ENCODE results near the gene NDST3. TPM values are rescaled to one million over a fixed set of nuclear protein-coding genes. Genes with fewer than 3 reads are reported as not detected.

NDST3 gene
- total RNA-seq, 4 donors from 2014 or later, result 0.11 to 2.4 (median 0.71) TPM

DNA sequence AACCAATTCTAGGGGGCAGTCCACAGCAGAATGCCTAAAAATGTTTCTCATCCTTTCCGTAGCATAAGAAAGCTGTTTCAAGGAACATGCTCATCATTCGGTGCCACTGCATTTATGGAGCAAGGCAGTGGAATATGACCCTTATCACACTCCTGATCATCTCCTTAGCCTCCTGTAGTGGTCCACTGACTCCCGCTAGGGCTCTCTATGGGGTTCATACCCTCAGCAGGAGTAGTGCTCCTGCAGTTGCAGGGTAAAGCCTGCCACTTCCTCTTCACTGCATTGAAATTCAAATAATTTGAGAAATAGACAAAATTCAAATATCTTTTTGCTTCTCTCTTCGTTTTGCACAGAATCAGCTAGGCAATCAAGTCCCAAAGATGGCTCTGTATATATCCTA lies 107.0 kb downstream of the NDST3 start:
- Histone ChIP-seq H3K4me3 (replicated peaks in 1 of 3) (no peak overlapping the region), H3K27ac (no peak overlapping the region), H3K27me3 (no peaks in the 10 kb centered on the region), H3K36me3 (no peaks in the 10 kb centered on the region), H3K4me1 (no peaks in the 10 kb centered on the region), H3K9me3 (no peaks in the 10 kb centered on the region)
- TF ChIP-seq POLR2A (IDR thresholded peaks at IDR 0.05), result no peak
- TF ChIP-seq, protein P1, sequence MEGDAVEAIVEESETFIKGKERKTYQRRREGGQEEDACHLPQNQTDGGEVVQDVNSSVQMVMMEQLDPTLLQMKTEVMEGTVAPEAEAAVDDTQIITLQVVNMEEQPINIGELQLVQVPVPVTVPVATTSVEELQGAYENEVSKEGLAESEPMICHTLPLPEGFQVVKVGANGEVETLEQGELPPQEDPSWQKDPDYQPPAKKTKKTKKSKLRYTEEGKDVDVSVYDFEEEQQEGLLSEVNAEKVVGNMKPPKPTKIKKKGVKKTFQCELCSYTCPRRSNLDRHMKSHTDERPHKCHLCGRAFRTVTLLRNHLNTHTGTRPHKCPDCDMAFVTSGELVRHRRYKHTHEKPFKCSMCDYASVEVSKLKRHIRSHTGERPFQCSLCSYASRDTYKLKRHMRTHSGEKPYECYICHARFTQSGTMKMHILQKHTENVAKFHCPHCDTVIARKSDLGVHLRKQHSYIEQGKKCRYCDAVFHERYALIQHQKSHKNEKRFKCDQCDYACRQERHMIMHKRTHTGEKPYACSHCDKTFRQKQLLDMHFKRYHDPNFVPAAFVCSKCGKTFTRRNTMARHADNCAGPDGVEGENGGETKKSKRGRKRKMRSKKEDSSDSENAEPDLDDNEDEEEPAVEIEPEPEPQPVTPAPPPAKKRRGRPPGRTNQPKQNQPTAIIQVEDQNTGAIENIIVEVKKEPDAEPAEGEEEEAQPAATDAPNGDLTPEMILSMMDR (IDR thresholded peaks at IDR 0.05), result no peak
- intact Hi-C loops (cut with DNase I), result no loop called here
- whole genome bisulfite sequencing, 2 donors, result 61 to 78% methylated on average over 3 to 4 of the region's 4 CpGs
- no peak for DNase-seq

DNA sequence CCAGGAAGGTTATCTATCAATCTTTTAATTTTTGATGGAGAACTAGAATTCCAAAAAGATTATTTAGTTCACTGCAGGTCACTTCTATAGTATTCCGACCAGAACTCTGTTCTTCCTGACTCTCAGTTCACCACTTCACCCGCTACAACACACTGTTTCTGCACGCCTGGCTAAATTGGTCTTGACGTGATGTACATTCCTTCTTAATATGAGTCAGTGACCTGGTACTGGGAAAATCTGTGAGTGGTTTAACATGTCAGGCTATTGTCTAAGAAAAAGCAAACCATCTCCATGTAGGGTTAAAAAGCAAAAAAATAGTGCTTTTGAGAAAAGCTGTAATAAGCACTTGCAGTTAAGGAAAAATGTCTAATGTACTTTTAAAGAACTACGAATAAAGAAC lies 120.4 kb downstream of the NDST3 start:
- WGBS, 2 donors, result 70 to 76% methylated on average over 5 of the region's 5 CpGs
- H3K36me3 ChIP-seq, result no peaks in the 10 kb centered on the region
- no peaks in the 10 kb centered on the region for H3K9me3 ChIP-seq
- TF ChIP-seq POLR2A (IDR thresholded peaks at IDR 0.05), result no peak
- TF ChIP-seq, protein P1 (IDR thresholded peaks at IDR 0.05), result no peak
- intact Hi-C loops (cut with DNase I), result no loop called here
- H3K4me1 ChIP-seq, result no peaks in the 10 kb centered on the region
- H3K27me3 ChIP-seq, result no peaks in the 10 kb centered on the region
- H3K4me3 ChIP-seq (replicated peaks in 1 of 3), result no peak overlapping the region
- no peak overlapping the region for H3K27ac ChIP-seq
- no peak for DNase-seq

DNA sequence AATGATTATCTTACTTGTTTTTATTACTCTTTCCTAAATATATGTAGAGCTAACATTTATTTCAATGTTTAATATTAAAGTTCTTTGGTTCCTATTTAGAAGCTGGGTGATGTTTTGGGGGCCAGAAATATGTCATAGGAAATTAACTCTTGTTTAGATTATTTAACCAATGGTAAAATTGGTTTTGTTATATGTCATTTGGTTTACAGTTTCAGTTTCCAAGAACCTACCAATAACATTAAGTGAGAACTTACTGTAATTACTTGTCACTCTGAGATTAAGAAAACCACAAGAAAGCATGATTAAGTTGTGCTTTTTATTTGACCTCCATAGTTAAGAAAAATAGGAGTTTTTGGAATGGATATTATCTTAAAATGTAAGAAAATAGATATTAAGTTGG lies 121.2 kb downstream of the NDST3 start:
- no peaks in the 10 kb centered on the region for H3K9me3 ChIP-seq
- no peak overlapping the region for H3K27ac ChIP-seq
- H3K27me3 ChIP-seq, result no peaks in the 10 kb centered on the region
- TF ChIP-seq, protein P1 (IDR thresholded peaks at IDR 0.05), result no peak
- no peak for TF ChIP-seq POLR2A (IDR thresholded peaks at IDR 0.05)
- H3K4me3 ChIP-seq (replicated peaks in 1 of 3), result no peak overlapping the region
- no peaks in the 10 kb centered on the region for H3K4me1 ChIP-seq
- DNase-seq, result no peak
- intact Hi-C loops (cut with DNase I), result no loop called here
- no peaks in the 10 kb centered on the region for H3K36me3 ChIP-seq

DNA sequence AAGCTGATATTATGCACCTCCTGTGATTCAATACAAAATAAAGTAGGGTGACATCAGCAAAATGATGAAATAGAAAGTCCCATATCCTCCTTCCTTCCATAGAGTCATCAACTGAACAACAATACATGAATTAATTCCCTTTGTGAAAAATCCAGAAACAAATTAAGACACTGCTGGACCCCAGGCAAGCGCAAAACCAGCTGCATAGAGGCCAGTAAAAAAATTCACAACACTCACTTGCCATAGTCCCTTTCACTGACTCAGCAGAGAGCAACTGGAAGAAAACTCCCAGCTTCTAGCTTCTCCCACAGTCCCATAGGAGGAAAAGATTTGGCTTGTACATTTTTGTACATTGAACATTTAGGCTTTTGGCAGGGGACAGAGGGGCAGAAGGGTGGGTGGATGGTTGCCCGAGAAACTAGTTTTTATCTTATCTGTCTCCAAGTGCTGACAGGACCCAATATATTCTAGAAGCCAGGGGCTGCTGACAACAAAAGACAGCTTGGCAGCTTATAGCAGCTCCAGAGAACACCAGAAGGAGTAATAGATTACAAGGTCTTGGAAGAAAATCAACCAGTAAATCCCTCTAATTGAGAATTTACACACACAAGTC lies 124.6 kb downstream of the NDST3 start:
- intact Hi-C loops (cut with DNase I), result no loop called here
- 69 to 86% methylated on average over 2 of the region's 2 CpGs for WGBS, 2 donors
- Histone ChIP-seq H3K27me3 (no peaks in the 10 kb centered on the region), H3K4me3 (replicated peaks in 1 of 3) (no peak overlapping the region), H3K36me3 (no peaks in the 10 kb centered on the region), H3K27ac (no peak overlapping the region), H3K9me3 (no peaks in the 10 kb centered on the region), H3K4me1 (no peaks in the 10 kb centered on the region)
- DNase-seq, result no peak
- TF ChIP-seq, protein P1 (IDR thresholded peaks at IDR 0.05), result no peak
- no peak for TF ChIP-seq POLR2A (IDR thresholded peaks at IDR 0.05)

DNA sequence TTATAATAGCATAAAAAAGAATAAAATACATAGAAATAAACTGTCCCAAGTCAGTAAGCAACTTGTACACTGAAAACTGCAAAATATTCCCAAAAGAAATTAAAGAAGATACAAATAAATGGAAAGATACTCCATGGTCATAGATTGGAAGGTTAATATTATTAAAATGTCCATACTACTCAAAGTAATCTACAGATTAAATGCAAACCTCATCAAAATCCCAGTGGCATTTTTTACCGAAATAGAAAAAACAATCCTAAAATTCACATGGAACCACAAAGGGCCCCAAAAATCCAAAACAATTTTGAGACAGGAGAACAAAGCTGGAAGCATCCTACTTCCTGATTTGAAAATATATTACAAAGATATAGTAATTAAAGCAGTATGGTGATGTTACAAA lies 133.0 kb downstream of the NDST3 start:
- no peak for DNase-seq
- intact Hi-C loops (cut with DNase I), result no loop called here
- Histone ChIP-seq H3K27ac (no peak overlapping the region), H3K36me3 (no peaks in the 10 kb centered on the region), H3K4me1 (no peaks in the 10 kb centered on the region), H3K27me3 (no peaks in the 10 kb centered on the region), H3K4me3 (replicated peaks in 1 of 3) (no peak overlapping the region), H3K9me3 (no peaks in the 10 kb centered on the region)
- 98 to 100% methylated on average over 1 of the region's 1 CpG for WGBS, 2 donors
- no peak for TF ChIP-seq POLR2A (IDR thresholded peaks at IDR 0.05)
- TF ChIP-seq, protein P1 (IDR thresholded peaks at IDR 0.05), result no peak
